HCEC 1CT (cell line): ENCODE measurements around the gene CRYGB.
"Not testable (repeated sequence)": the region's sequence is repeated elsewhere in the genome, so short reads cannot be mapped to it uniquely, and the experiment has no call there.

ENCODE experiments used
- DNase-seq: peaks from one replicate; pipeline ENCODE4 v3.0.0-alpha.2; 2017

CRYGB gene

GRCh38 chr2:208112273-208112745 lies 33.6 kb downstream of the CRYGB start:
- not testable (repeated sequence) for DNase-seq

- DNase-seq = no peak
These were observed 42.3 kb downstream of the CRYGB start for GRCh38 chr2:208103616-208104015.

- peak; percentile 33 for DNase-seq
These were observed 44.0 kb downstream of the CRYGB start for GRCh38 chr2:208101716-208102631.

GRCh38 chr2:208099682-208100470 lies 46.1 kb downstream of the CRYGB start:
- no peak for DNase-seq

DNA sequence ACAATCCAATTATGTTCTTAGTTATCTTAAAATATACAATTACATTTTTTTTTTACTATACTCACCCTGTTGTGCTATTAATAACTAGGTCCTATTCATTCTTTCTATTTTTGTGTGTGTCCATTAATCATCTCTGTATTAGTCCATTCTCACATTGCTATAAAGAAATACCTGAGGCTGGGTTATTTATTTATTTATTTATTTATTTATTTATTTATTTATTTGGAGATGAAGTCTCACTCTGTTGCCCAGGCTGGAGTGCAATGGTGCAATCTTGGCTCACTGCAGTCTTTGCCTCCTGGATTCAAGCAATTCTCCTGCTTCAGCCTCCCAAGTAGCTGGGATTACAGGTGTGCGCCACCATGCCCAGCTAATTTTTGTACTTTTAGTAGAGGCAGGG lies 47.3 kb downstream of the CRYGB start:
- not testable (repeated sequence) for DNase-seq

DNA sequence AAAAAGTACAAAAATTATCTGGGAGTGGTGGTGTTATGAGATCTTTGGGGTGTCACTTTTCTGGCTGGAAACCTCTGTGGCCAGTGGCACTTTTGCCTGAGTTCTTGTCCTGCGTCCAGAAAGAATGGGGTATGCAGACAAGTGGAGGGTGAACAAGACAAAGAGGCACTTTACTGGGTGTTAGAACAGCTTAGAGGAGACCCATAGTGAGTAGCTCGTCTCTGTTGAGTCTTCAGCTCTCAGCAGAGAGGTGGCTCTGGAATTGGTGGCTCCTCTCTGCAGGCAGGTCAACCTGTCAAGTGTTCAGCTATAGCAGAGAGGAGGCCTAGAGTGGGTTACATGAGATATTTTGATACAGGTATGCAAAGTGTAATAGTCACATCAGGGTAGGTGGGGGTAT lies 47.7 kb downstream of the CRYGB start:
- no peak for DNase-seq

- peak; percentile 28 for DNase-seq
These were observed 48.2 kb downstream of the CRYGB start for GRCh38 chr2:208097801-208098200.

- DNase-seq = no peak
These were observed 48.6 kb downstream of the CRYGB start for GRCh38 chr2:208097313-208097712.

DNA sequence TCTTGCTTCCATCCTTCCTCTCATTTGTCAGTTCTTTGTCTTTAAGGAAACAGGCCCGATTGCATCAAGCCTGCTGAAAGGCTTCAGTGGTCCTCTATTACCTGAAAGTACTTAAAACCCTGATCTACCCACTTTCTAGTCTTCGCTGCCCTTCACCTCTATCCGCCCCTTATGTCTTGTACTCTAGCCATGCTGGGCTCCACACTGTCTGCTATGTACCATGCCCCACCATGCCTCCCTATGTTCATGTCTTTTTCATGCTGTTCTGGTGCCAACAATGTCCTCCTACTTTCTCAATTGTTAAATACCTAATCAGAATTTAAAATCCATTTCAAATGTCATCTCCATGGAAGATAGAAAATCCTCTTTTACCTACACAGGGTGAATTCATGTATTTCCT lies 49.9 kb downstream of the CRYGB start:
- no peak for DNase-seq

- no peak for DNase-seq
These were observed 52.8 kb downstream of the CRYGB start for GRCh38 chr2:208093128-208093527.
